Kidney (tissue), 14 donors: ENCODE measurements around the gene CRHR2. TPM values are rescaled to one million over a fixed set of nuclear protein-coding genes. Genes with fewer than 3 reads are reported as not detected.
A peak's percentile ranks its signal among the peaks of the same experiment; 100 is the strongest.

Experiments used
- DNase-seq, 5 donors: peaks; one replicate each; pipeline ENCODE4 v3.0.0-alpha.2; 2013 to 2020
- FAIRE-seq: peaks from 2 replicates; lab custom pipeline; 2012; peaks lifted over from hg19 to GRCh38; lab: Jason Lieb, UNC
- H3K27ac ChIP-seq, 2 donors: one replicate each; pipeline ENCODE4 v1.7.0; 2013; ENCODE audit warnings: low read depth in 2 of 2, low read length in 2 of 2, inconsistent platforms in 1 of 2
- H3K27me3 ChIP-seq: one replicate; pipeline ENCODE4 v1.7.1; 2013; ENCODE audit warnings: low read length, inconsistent platforms; ENCODE audit not compliant: control insufficient read depth, insufficient read depth
- H3K36me3 ChIP-seq, 3 donors: one replicate each; pipeline versions ENCODE4 v1.7.0 to v1.7.1; 2013; ENCODE audit warnings: low read length in 3 of 3, control low read depth in 1 of 3, inconsistent platforms in 1 of 3; ENCODE audit not compliant: insufficient read depth in 3 of 3, control insufficient read depth in 2 of 3
- H3K4me1 ChIP-seq, 3 donors: one replicate each; pipeline versions ENCODE4 v1.7.0 to v1.7.1; 2013; ENCODE audit warnings: low read length in 3 of 3, inconsistent platforms in 1 of 3, low read depth in 1 of 3; ENCODE audit not compliant: control insufficient read depth in 2 of 3, insufficient read depth in 2 of 3
- H3K4me3 ChIP-seq, 3 donors: one replicate each; pipeline versions ENCODE4 v1.7.0 to v1.8.1; 2013; ENCODE audit warnings: low read length in 3 of 3, control low read depth in 1 of 3, inconsistent platforms in 1 of 3
- H3K9ac ChIP-seq, 3 donors: one replicate each; pipeline versions ENCODE4 v1.7.0 to v1.7.1; 2013; ENCODE audit warnings: low read length in 3 of 3, control low read depth in 1 of 3, inconsistent platforms in 1 of 3
- H3K9me3 ChIP-seq, 3 donors: one replicate each; pipeline versions ENCODE4 v1.7.0 to v1.7.1; 2013; ENCODE audit warnings: low read length in 3 of 3, control low read depth in 1 of 3, inconsistent platforms in 1 of 3; ENCODE audit not compliant: control insufficient read depth in 2 of 3, insufficient read depth in 1 of 3
- intact Hi-C: fragments of 100-400 bp; cut with DNase I; formaldehyde crosslinking; loops from one replicate; pipeline ENCODE4 v1.11.1; 2022
- polyA plus RNA-seq: library from polyadenylated mRNA; stranded (reverse); fragments of 350-450 nt; fragmentation: Illumina TruSeq; extraction: RNeasy Lipid Tissue Mini Kit (QIAGEN cat#74804); gene quantifications from one replicate; pipeline ENCODE4 v1.2.3, GENCODE V29; 2014; ENCODE audit warnings: low read depth, low replicate concordance; ENCODE audit not compliant: insufficient read depth
- total RNA-seq: library from RNA; stranded (reverse); fragmentation: NEBNext Ultra II Directional; extraction: Animal tissue kit (Norgen Biotek cat#: 25700); gene quantifications from one replicate; pipeline ENCODE4 v1.2.1, GENCODE V29; 2021
- TF ChIP-seq, protein P1 (sequence below): IDR thresholded peaks from 3 replicates; pipeline ENCODE4 v1.5.1; 2012; ENCODE audit warnings: mild to moderate bottlenecking, moderate library complexity, borderline replicate concordance; ENCODE audit not compliant: insufficient read depth; ENCODE audit errors: extremely low read depth
- donor health status: control.
- donor health status: control.
- donor health status: control.
- donor health status: control.
- donor health status: control.
- donor health status: DM: yes; HTN: yes; CAD: no.
- donor health status: Normal renal cell carcinoma (clear cell type).

The CRHR2 gene
- total and polyA plus RNA-seq, 2 donors from 2014 or later = not detected

- peak overlapping the region in 1 of 3 donors; percentile 37 for H3K4me3 ChIP-seq
- H3K4me1 ChIP-seq = peaks cover 0 to 8% (median 0%) of the 10 kb centered on the region in 3 donors
- FAIRE-seq (no peak), DNase-seq (peak in 2 of 5 donors; percentile 7 to 19)
- no peak overlapping the region for H3K9ac ChIP-seq
- intact Hi-C loops = no loop called here
- no peak overlapping the region for H3K27ac ChIP-seq
- H3K36me3 ChIP-seq = no peaks in the 10 kb centered on the region
- no peaks in the 10 kb centered on the region for H3K9me3 ChIP-seq
- TF ChIP-seq, protein P1, sequence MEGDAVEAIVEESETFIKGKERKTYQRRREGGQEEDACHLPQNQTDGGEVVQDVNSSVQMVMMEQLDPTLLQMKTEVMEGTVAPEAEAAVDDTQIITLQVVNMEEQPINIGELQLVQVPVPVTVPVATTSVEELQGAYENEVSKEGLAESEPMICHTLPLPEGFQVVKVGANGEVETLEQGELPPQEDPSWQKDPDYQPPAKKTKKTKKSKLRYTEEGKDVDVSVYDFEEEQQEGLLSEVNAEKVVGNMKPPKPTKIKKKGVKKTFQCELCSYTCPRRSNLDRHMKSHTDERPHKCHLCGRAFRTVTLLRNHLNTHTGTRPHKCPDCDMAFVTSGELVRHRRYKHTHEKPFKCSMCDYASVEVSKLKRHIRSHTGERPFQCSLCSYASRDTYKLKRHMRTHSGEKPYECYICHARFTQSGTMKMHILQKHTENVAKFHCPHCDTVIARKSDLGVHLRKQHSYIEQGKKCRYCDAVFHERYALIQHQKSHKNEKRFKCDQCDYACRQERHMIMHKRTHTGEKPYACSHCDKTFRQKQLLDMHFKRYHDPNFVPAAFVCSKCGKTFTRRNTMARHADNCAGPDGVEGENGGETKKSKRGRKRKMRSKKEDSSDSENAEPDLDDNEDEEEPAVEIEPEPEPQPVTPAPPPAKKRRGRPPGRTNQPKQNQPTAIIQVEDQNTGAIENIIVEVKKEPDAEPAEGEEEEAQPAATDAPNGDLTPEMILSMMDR = no peak
- peaks cover 17% of the 10 kb centered on the region for H3K27me3 ChIP-seq
Observed at GRCh38 chr7:30681815-30682211, 443 bp downstream of the CRHR2 start.

DNA sequence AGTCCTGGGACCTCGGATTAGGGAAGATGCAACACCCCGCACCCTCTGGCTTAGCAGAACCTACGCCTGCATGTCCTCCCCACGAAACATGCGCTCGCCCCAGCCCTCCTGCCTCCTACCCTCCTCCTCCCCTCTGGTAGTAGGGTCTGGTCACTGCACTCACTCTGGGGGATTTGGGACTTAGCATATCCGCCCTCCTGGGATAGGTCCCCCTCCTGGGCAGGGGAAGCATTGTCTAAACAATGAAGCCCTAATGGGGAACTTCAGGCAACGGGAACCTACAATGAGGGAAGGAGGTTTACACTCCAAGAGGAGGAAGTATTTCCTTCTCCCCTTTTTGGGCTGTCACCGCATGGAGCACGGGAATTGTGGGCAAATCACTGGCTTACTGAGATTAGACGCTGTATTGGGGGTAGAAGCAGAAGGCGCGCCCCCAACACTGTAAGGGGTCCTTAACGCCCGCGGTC is 892 bp downstream of the CRHR2 start:
- Histone ChIP-seq H3K36me3 (no peaks in the 10 kb centered on the region), H3K27me3 (peaks cover 17% of the 10 kb centered on the region), H3K4me1 (peaks cover 0 to 8% (median 0%) of the 10 kb centered on the region in 3 donors), H3K9ac (no peak overlapping the region), H3K9me3 (no peaks in the 10 kb centered on the region), H3K4me3 (peak overlapping the region in 1 of 3 donors; percentile 37), H3K27ac (no peak overlapping the region)
- intact Hi-C loops = no loop called here
- DNase-seq = no peak
- no peak for FAIRE-seq
- TF ChIP-seq, protein P1 = no peak

DNA sequence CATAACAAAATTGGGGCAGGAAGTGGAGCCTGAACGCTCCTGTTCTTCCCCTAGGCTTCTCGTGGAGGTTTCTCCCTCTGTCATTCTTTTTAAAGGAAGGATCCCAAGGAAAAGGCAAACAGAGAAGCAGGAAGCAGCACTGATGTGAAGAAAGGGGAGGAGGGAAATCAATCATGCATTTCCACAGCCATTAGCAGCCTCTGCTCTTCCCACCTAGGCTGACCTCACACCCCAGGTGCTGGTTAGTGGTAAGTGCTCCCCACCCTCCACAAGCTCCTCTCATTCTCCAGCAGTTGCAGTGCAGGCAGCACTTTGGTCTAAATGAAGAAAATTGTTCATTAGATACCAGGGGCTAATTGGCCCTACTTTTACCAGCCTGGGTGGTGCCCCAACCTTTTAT is 2.6 kb downstream of the CRHR2 start:
- intact Hi-C loops = no loop called here
- Histone ChIP-seq H3K27me3 (peaks cover 17% of the 10 kb centered on the region), H3K9me3 (no peaks in the 10 kb centered on the region), H3K4me3 (no peak overlapping the region), H3K27ac (no peak overlapping the region), H3K4me1 (peaks cover 0 to 8% (median 0%) of the 10 kb centered on the region in 3 donors), H3K36me3 (no peaks in the 10 kb centered on the region), H3K9ac (no peak overlapping the region)
- peak in 1 of 5 donors; percentile 16 for DNase-seq
- TF ChIP-seq, protein P1 = no peak
- FAIRE-seq = no peak

DNA sequence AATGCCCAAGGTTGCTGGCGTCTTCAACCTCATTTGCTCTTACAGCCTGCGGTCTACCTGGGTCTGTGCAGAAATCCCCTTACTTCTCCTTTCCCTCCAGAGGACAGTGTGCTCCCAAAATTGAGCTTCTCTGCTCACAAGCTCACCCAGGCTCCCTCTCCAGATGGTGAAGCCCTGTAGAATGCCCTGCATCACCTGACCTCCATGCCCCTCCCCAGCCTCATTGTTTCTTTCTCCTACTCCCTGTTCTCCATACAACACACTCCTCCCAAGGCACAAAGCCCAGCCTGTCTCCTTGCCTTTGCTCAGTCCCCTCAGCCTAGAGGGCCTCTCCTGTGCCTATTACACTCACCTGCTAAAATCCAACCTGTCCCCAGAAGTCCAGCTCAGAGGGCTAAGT is 3.5 kb downstream of the CRHR2 start:
- FAIRE-seq (no peak), DNase-seq (no peak)
- Histone ChIP-seq H3K27ac (no peak overlapping the region), H3K4me3 (no peak overlapping the region), H3K9ac (no peak overlapping the region), H3K36me3 (no peaks in the 10 kb centered on the region), H3K9me3 (no peaks in the 10 kb centered on the region), H3K4me1 (peaks cover 0 to 8% (median 0%) of the 10 kb centered on the region in 3 donors), H3K27me3 (peaks cover 17% of the 10 kb centered on the region)
- intact Hi-C loops = no loop called here
- TF ChIP-seq, protein P1 = no peak
